ENCODE data around the gene PCSK1.
A peak's percentile ranks its signal among the peaks of the same experiment; 100 is the strongest.
"Not testable (repeated sequence)": the region's sequence is repeated elsewhere in the genome, so short reads cannot be mapped to it uniquely, and the experiment has no call there.

PCSK1 gene

DNA sequence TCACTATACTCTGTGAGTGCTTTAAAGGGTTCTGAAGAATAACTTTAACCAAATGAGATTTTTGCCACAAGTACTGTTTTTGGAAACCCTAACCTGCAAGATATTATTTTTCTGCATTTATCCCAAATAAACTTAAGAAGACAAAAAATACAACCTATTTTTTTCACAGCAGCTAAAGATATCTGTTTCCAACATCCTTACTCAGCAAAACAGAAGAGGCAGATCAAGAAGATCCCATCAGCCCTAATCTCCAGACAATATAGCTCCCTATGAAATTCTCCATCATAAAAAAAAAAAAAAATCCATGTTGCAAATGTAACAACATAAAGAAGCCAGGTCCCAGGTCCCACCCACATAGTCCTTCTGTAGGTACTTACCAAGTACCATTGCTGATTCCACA, 7.6 kb downstream of the PCSK1 start:
- no peak for DNase-seq

DNA sequence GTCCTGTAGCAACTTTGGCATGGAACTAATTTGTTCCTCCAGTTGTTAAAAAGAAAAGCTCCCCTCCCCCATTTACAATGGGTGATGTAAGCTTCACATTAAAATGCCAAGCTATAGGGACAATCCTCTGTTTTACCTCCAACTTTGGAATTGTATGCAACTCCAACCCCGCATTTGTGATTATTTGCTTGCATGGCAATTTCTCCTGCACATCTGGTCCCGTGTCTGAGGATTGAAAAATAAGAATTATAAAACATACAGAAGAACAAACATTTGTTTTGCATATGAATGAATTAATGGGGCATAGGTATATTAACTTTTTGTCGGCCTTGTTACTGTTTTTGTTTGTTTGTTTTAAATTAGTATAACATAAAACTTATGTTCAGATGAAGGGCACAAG, 17.2 kb downstream of the PCSK1 start:
- DNase-seq, result no peak

DNA sequence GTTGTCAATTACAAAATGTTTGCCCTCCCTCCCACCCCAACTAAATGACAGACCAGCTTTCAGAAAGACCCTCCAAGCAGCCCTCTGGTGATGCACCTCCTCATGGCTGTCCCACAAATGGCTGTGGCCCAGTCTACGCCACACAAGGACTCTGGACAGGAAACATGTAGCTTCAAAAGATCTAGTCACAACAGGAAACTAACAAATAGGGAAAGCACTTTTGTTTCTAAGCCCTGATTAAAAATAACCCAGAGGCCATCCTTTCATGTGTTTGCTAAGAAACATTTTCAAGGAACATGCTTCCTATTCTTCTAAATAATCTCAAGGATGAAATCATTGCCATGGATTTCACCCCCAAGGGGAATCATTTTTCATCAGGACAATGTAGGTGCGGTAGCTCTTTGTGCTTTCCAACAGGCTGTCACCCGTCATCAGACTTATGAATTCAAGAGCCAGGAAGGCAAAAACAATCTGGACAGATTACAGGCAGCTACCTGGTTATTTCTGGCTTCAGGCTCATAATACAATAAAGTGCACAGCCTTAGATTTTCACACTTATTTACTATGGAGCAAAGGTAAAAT, 20.1 kb downstream of the PCSK1 start:
- DNase-seq, result no peak

DNA sequence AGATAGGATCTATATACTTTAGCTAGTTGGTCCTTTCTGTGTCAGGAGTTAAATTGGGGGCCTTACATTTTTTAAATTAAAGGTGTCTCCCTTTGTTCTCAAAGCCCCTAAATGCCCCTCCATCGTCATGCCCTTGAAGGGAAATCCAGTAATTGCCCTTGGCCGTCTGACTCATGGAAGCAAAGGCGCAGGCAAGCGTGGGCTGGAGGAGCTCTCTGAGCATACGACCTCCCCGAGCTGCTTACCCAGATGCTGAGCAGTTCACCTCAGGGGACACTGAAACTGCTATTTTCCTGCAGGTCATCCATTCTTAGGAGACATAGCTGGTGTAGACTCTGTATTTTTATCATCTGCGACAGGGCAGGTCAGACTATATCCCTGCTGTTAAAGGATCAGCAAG, 23.0 kb downstream of the PCSK1 start:
- DNase-seq, result no peak

DNA sequence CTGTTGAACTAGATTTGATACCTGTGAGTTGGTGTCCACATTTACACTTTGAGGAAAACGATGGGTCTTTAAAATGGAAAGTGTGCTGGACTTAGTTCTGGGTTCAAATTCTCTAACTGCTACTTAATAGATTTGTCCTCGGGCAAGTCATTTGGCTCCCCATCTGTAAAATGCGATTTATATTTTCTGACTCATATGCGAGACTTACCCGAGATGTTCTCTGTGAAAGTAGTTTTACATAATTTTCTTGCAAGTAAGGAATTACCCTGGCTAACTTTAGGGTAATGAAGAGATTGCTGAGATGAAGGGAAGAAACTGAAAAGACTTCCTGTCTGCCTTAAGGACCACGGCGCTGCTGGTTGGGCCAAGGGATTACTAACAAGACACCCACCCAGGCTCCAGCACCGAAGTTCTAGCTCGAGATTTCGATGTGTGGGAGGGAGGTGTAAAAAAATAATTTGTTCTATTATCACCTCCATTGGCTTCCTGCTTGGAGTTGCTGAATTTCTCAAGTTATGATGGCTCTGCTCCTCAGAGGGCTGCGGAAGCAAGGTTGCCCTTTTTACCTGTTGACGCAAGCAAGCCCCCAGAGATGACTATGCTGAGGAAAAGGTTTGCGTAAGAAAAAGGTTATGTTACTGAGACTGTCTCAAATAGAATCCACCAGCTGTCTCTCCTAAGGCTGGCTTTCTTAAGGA, 24.1 kb downstream of the PCSK1 start:
- DNase-seq, result no peak

DNA sequence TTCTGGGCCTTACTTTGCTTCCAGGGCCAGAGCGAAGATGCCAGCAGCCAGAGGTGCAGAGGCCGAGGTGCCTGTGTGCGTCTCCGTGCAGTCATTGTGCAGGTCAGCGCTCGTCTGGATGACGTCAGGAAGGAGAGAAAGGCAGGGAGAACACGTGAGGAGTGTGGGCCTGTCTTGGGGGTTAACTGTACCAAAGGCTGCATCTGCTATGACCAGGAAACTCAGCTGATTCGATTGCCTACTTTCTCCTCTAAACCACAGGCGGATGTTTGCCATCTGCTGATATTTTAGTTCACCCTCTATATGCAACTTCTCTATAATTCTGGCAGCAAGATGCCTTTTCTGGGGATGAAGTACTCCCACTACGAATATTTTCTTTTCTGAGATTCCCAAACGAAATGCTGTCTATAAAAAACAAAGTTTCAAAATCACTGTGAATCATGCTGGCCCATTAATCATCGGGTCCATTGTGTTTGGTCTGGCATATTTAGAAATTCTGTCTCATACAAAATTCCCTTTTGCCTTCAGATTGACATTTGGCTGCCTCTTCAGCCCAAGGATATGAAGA, 24.8 kb downstream of the PCSK1 start:
- no peak for DNase-seq

DNA sequence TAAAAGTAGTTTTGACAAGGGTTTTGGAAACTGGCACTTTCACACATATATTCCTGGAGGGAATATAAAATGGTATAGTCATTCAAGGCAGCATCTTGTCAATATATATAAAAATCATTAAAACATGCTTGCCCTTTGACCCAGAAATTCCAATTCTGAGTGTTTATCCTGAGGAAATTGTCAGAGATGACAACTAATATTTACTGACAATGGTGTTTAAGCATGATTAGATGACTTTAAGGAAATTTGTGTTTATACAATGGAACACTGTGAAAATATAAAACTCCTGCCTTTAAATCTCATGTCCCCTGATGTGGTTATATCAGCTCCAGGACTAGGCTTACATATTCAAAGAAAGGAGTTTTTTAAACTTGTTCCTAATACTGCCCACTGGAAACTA, 25.6 kb downstream of the PCSK1 start:
- no peak for DNase-seq

DNA sequence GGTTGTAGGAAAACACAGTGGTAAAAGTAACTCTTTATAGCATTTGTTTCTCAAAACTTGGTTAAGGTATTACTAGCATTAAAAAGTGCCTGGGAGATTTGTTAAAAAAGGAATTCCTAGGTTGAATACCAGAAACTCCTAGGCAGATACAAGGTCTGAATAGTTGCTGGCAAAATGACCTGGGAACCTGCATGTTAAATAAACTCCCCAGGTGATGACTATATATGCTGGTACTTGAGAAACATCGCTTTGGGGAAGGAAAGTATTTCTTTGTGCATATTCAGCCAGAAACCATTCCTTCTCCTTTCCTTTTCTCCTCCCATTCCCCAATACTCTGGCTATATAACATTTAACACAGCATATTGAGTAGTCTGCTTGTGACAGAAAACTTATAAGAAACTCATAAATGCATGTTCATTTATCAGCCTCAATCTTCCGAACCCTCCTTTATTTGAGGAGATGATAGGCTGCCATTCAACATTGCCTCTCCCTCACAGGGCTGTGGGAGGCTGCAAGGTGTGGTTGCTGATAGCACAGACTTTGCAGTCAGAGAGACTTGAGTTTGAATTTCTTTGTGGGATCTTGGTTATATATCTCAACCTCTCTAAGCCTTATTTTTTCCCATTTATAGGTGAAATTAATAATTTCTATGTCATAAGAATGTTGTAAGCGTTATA, 28.7 kb downstream of the PCSK1 start:
- DNase-seq, result no peak

DNA sequence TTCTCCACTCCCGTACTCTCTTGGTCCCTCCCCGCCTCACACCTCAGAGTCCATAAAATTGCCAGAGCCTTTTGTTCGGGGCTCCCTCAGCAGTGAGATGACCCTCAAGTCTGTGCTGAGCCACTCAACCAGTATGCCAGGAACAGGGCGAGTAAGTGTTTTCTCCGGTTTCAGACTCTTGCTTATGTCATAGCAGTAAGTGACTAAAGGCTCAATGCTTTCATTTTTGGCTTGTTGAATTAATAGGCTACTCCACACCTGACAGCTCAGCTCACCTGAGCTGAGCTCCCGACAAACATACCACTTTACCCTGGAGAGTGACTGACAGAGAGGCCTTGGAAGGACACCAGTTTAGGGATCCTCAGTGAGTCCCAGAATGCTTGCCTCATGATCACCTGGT, 30.5 kb downstream of the PCSK1 start:
- no peak for DNase-seq

DNA sequence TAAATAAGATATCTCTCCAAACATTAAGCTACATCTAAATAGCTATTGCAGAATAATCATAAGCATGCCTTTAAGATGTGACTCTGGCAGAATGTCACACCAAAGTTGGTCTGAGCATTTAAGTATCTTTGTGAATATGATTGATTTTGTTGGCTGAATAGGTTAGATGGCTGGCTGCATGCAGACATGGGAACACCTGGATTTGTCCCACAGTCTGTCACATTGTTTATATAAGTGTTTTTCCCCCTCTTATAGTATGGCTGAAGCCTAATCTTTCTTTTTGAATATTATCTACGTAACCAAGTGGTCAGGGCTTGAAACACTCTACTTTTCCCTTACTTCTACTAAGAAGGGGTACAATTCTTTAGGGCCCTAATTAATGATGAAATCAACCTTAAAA, 36.2 kb downstream of the PCSK1 start:
- no peak for DNase-seq

DNA sequence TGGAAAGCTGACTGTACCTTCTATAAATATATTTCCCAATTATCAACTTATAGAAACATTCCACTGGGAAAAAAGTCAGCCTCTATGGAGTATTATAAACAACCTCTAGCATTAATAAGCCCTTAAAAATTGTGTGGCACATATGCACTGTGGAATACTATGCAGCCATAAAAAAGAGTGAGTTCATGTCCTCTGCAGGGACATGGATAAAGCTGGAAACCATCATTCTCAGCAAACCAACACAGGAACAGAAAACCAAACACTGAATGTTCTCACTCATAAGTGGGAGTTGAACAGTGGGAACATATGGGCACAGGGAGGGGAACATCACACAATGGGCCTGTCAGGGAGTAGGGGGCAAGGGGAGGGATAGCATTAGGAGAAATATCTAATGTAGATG, 37.8 kb downstream of the PCSK1 start:
- not testable (repeated sequence) for DNase-seq

DNA sequence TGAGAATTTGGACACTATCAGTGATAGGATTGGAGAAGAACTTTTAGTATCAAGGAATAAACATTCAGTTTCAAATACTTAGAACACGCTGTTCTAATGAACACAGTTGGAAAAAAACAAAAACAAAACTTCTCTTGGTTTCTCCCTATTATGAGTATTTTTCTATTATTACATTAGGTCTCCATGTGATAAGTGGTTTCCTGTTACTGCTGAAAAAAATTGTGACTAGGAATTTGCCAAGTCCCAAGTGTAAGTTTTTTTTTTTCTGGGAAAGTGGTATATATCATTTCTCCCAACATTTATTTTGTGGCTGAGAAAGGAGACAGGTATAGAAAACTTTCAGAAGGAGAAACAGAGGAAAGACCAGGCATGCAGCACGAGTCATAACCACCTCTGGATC, 41.1 kb downstream of the PCSK1 start:
- DNase-seq, result no peak

DNA sequence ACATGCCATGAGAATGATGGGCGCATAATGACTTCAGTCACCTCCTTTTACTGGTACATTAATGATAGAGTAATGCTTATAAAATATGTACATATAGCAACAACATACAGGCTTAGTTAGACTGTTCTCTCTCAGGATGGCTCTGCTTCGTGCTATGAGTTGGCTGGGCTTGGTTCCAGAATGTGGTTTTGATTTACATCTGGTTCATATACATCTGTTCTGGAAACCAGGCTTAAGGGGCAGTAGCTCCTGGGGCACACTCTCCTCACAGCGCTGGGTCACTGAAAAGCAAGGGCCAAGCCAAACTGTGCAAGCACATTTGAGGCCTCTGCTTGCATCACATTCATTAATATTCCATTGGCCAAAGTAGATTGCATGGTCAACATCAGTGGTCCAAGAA, 44.9 kb downstream of the PCSK1 start:
- no peak for DNase-seq

DNA sequence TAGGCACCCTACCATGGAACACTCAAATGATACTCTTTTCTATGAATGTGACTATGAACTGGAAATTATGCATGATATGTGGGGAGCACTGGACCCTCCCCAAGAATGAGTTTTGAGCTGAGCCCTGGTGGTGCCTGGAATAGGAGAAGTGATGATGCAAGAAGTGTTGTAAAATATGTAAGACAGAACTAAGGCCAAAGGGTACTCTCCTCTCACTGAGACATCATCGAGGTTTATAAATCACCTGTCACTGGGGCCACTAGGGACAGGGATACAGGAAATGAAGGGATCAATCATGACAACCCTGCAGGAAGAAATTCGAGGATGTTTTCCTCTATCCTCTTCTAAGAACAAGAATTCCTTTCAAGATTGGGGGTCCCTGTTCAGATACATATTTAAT, 45.4 kb downstream of the PCSK1 start:
- no peak for DNase-seq

DNA sequence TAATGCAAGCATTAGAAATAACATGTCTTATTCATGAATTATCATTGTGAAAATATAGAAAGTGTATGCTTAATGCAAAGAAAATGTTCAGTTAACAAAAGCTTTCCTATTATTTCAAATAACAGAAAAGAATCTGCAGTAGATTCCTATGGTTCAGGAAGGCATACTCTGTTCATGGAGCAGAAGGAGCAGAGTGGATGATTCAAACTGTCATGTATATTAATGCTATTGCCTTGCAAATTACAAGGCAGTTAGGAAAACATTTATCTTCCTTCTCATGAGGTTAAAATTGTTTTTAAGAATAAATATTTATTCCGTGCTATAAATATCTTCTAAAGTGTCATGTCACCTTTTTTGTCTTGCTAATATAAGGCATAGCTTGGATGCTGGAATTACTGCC, 47.5 kb downstream of the PCSK1 start:
- no peak for DNase-seq

DNA sequence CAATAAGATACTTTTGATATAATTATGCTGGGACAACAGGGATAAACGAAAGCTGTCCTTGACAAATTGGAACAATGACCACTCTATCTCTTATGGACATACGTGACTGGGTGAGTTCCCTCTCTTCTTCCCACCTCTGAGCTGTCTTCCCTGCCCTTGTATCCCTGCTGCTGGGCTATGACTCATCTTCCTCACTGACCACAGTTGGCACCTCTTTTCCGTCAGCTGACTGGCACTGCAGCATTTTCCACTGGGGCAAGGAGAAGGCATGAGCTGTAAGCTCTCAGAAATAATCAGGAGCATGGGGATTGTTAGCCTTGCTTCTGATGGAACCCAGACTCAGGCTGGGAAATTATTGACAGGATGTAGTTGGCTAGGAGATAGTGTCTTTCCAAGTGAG, 48.7 kb downstream of the PCSK1 start:
- no peak for DNase-seq

DNA sequence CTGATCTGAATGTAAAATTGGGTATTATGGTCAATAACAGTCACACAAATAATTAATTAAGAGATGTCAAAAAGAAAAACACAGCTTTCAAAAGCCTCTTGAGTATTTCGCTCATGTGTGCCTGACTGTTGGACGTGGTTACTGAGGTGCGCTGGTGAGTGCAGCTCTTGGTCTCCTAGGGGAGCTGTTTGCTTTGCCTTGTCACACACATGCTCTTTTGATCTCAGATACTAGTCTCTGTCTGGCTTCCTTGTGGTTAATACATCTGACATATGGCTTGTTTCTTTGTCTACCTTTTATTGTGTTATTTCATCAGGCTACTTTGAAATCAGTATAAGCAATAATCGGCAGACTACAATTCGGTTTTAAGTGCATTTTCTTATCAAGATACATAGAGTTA, 51.5 kb downstream of the PCSK1 start:
- DNase-seq, result peak in 1 of 2 experiments; percentile 2

DNA sequence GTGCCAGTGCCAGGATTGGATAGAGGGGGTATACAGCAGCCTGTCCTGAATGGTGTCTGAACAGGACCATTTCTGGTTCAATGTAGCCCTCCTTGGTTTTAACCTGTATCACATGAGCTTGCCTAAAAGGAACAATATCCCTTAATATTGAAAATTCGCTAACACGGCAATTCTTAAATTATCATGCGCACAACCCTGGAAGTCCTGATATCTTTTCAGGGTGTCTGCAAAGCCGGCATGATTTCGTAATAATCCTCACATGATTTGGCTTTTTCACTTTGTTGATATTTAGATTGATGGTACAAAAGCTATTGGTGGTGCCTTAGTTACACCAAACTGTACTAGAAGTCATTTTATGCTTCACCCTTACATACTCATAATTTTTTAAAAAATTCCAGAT, 53.2 kb downstream of the PCSK1 start:
- no peak for DNase-seq

DNA sequence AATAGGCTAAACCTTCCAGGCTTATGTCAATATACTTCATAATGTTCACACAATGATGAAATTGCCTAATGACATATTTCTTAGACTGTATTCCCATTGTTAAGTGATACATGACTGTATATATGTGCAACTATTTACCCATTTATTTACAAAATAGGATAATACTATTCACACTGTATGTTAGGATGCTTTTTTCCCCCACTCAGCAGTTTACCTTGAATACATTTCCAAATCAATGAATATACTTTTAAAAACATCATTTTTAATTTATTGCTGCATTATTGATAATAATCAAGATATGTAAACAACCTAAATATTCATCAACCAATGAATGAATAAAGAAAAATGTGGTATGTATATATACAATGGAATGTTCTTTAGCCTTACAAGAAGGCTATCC, 55.5 kb downstream of the PCSK1 start:
- DNase-seq, result no peak

DNA sequence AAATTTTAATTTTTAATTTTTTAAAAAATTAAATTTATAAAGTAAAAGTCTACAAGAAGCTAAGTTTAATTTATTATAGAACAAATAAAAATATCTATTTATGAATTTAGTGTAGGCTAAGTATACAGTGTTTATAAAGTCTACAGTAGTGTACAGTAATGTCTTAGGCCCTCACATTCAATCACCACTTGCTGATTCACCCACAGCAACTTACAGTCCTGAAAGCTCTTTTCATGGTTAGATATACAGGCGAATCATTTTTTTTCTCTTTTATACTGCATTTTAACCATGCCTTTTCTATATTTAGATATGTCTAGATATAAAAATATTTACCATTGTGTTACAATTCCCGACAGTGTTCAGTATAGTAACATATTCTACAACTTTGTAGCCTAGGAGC, 55.9 kb downstream of the PCSK1 start:
- DNase-seq, result no peak

DNA sequence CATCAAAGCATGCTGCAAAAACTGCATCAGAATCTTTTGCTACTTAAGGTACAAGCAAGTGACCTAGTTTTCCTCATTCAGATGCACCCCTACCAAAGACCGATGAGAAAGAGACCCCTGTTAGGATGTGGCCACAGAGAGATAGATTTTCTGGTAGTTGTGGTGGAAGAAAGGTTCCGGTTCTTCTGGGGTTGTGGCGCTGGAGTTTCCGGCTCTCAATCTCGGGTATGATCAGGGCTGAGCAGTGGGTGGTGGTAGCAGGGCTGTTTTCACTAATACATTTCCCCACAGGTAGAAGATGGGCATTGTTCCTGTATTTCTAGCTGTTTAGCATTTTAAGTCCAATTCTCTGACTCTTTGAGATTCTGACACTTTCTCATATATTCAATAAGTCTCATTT, 58.4 kb downstream of the PCSK1 start:
- DNase-seq, result no peak

DNA sequence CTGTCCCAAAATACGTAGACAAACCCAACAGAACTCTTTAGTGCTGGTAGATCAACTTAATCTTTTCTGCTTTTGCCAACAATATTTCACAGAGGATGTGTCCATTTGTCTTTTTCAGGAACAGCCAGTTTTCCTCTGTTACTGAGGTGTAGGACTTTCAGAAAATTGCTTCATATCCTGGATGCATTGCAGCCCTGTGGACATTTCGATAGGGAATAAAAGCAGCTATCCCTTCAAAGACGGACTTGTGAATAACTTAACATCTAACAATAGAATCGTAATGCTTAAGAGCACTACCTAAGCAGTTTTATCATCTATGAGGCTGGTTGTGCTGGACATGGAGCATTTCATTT, 59.7 kb downstream of the PCSK1 start:
- DNase-seq, result no peak

DNA sequence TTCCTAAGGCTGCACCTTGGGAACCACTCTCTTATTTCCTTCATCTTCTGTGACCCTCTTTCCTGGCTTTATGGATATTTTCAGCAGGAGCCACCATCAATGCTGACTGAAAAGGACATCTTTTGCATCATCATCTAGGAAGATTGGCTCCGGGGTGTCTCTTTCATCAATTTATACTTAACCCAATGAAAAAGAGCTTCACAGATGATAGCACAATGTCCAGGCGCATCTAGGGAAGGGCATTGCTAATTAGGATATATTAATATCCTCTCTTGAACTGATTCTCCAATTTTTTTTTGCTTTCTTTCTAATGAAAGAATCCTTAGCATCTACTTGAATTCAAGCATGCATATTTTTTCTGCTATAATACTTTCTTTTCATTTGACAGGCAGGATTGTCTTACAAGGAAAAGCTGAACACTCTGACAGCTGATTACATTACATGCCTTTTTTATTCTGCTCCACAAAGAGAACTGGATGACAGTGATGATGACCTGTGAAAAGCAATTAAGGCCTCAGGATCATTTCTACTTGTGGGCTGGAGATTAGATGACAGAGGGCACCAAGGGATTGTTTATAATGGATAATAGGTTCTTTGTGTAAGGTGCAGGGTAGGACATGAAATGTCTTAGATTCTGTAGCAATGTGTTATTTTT, 60.2 kb downstream of the PCSK1 start:
- DNase-seq, result no peak

DNA sequence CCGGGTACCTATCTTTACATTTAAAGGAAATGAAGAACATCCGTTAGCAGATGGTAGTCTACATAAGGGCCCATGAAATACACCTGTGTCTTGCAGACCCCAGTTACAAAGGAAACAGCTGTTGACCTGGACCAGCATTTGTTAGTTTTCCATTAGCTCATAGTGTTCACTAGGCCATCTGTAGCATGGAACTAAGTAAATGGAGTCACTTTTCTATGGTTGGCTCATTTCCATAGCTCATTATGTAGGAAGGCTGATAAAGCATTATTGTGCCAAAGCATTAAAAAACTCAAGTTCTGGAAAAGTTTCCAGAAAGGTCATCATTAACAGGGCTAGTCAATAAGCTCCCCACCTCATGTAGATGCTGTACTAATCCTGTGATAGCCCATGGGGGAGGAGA, 62.1 kb downstream of the PCSK1 start:
- DNase-seq, result no peak
